Activated T-cell treated with anti-CD3 and anti-CD28 coated beads, Interleukin-2, amount 50 U/mL, for 72 hours (primary cell): ENCODE results near the gene SLA2. TPM values are rescaled to one million over a fixed set of nuclear protein-coding genes. Genes with fewer than 3 reads are reported as not detected.
A peak's percentile ranks its signal among the peaks of the same experiment; 100 is the strongest.

Source experiments
- ATAC-seq, 2 donors: fragments of 150-1000 bp; cut with Tn5 transposase; replicated peaks in 1 of 2; 2 replicates each; pipeline ENCODE4 v1.10.0; 2021; ENCODE audit warnings: moderate library complexity in 2 of 2, mild to moderate bottlenecking in 1 of 2
- DNase-seq, 2 donors: peaks; one replicate each; pipeline ENCODE4 v3.0.0; 2021 to 2022; ENCODE audit warnings: mixed read lengths in 1 of 2
- H3K27ac Mint-ChIP-seq: one replicate; pipeline ENCODE4 v1.8.0; 2022; ENCODE audit warnings: mild to moderate bottlenecking, moderate library complexity, mixed read lengths
- H3K27me3 Mint-ChIP-seq: one replicate; pipeline ENCODE4 v1.8.0; 2022; ENCODE audit warnings: low read depth, mixed read lengths
- H3K36me3 Mint-ChIP-seq, 2 donors: one replicate each; pipeline ENCODE4 v1.8.0; 2022; ENCODE audit warnings: mixed read lengths in 2 of 2, mild to moderate bottlenecking in 1 of 2; ENCODE audit not compliant: insufficient read depth in 2 of 2
- H3K4me1 Mint-ChIP-seq: one replicate; pipeline ENCODE4 v1.8.0; 2022; ENCODE audit warnings: low read depth, mixed read lengths
- H3K4me3 Mint-ChIP-seq, 2 donors: one replicate each; pipeline ENCODE4 v1.8.0; 2022; ENCODE audit warnings: mild to moderate bottlenecking in 2 of 2, mixed read lengths in 2 of 2, moderate library complexity in 2 of 2
- H3K9me3 Mint-ChIP-seq, 2 donors: one replicate each; pipeline ENCODE4 v1.8.0; 2022; ENCODE audit warnings: mixed read lengths in 2 of 2
- total RNA-seq, 2 donors: library from RNA; stranded (reverse); gene quantifications; one replicate each; pipeline ENCODE4 v1.2.3, GENCODE V29; 2022

SLA2 gene
- total RNA-seq, 2 donors from 2014 or later, result 44.9 to 56.6 TPM

DNA sequence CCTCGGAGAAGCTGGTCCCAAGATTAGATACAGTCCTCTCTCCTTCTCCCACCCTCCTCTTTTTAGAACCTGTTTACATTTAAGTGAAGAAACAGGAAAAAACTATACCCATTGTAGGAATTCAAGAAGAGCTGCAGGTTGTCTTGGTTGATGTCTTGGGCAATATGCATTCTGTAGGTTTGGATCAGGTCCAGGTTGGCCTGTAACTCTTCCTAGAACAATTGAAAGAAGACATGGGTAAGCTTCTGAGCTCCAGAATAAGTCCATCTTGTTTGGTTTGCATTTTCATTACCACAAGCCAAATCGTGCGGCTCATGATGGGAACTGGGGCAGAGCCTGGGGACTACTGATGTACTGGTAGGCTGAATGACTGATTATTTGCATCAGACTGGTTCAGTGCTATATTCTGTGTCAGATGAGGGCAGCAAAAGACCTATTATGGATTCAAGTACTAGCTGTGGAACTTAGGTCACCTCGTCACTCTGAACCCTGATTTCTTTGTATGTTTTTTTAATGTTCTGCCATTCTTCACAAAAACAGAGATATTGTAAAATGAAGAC is 20.3 kb upstream of the SLA2 start:
- DNase-seq (no peak), ATAC-seq (no peak)
- Mint-ChIP-seq H3K36me3 (no peaks in the 10 kb centered on the region), H3K4me1 (no peaks in the 10 kb centered on the region), H3K9me3 (no peaks in the 10 kb centered on the region), H3K4me3 (no peak overlapping the region), H3K27me3 (no peaks in the 10 kb centered on the region), H3K27ac (no peak overlapping the region)

DNA sequence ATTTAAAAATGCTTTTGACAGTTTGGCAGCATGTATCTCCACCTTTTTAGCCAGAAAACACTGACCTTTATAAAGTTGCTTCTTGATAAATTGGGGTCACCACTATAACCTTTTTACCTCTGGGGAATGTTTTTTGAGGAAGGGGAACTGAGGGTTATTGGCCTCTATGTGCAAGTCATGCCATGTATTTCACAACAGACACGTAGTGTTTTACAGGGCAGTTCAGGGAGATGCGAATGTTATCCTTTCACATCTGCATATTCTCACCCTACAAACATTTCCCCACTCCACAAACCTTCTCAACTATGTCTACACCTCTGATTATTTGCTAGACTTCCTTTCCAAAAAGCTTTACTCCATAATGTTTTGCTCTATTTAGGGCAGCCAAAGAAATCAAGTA is 17.0 kb upstream of the SLA2 start:
- ATAC-seq (no peak), DNase-seq (no peak)
- Mint-ChIP-seq H3K27ac (no peak overlapping the region), H3K4me3 (no peak overlapping the region), H3K36me3 (peaks cover 0 to 3% of the 10 kb centered on the region in 2 donors), H3K27me3 (no peaks in the 10 kb centered on the region), H3K9me3 (no peaks in the 10 kb centered on the region), H3K4me1 (peaks cover 11% of the 10 kb centered on the region)

DNA sequence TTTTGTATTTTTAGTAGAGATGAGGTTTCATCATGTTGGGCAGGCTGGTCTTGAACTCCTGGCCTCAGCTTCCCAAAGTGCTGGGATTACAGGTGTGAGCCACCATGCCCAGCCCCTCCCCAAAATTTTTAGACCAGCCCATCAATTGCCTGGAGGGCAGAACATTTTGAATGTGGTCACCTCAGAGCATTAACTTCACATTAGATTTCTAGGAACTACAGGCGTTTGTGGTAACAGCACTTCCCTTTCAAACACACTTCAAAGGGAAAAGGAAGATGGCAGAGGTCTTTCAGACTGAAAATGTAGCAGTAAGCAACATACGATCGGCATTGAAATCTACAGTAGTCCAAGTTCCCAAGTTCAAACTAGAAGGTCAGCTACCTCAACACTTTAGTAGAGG is 12.3 kb upstream of the SLA2 start:
- Mint-ChIP-seq H3K36me3 (peaks cover 0 to 4% of the 10 kb centered on the region in 2 donors), H3K9me3 (no peaks in the 10 kb centered on the region), H3K27me3 (no peaks in the 10 kb centered on the region), H3K4me1 (peaks cover 11% of the 10 kb centered on the region), H3K27ac (peak overlapping the region; percentile 34), H3K4me3 (peak overlapping the region; percentile 9 to 49)
- DNase-seq (no peak), ATAC-seq (no peak)

DNA sequence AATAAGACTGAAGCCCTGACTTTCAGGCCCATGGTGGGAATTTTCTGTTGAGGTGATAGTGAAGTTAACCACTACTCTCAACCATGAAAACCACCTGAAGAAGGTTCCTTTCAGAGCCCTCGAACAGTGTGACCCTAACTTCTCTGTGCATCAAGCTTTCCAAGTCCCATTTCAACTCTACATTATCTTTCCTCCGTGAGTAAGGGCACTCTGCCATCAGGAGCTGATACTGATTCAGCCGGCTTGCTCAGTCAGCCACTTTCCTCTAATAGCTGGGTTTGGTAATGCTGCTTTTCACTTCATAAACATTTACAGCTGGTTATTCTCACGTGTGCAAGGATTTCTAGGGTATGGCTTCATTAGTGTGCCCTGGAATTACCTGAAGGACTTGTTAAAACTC is 10.7 kb upstream of the SLA2 start:
- DNase-seq (no peak), ATAC-seq (no peak)
- no peak overlapping the region for H3K27ac Mint-ChIP-seq
- H3K27me3 Mint-ChIP-seq, result no peaks in the 10 kb centered on the region
- peaks cover 11% of the 10 kb centered on the region for H3K4me1 Mint-ChIP-seq
- H3K36me3 Mint-ChIP-seq, result peaks cover 2 to 4% of the 10 kb centered on the region in 2 donors
- no peak overlapping the region for H3K4me3 Mint-ChIP-seq
- no peaks in the 10 kb centered on the region for H3K9me3 Mint-ChIP-seq

DNA sequence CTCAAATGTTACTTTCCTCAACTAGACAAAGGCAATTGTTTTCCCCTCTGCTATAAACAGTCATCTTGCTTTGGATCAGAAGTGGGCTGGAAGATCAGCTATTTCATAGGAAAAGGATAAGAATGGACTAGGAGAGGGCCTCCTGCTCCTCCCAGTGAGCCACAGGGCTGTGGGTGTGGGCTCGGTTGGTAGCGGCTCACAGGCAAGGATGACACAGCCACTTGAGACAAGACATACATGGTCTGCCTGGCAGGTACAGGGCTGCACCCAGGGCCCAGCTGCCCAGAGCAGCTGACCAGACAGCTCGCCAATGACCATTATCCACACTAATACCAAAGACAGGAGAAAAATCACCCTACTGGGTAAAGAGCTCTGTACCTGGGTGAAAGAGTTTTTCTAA is 9.0 kb upstream of the SLA2 start:
- Mint-ChIP-seq H3K4me1 (peaks cover 11% of the 10 kb centered on the region), H3K27me3 (no peaks in the 10 kb centered on the region), H3K27ac (no peak overlapping the region), H3K9me3 (no peaks in the 10 kb centered on the region), H3K4me3 (no peak overlapping the region), H3K36me3 (peaks cover 2 to 3% of the 10 kb centered on the region in 2 donors)
- DNase-seq (no peak), ATAC-seq (no peak)

DNA sequence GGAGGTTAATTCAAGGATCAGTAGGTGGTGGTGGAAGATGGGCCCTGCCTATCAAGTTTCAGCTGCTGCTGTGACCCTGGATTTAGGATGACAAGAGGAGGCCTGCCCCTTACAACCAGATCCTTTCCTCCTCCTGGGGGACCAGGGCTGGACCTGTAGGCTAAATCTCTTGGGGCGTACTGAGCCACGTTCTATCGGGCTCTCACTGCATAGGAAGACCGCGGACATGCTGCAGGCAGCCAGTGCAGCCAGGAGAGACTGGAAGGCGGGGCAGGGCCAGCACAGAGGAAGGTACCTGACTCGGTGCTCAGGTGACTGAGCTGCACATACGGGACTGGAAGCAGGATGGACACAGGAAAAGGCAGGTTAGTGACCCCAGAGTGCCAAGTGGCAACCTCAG is 8.5 kb upstream of the SLA2 start:
- H3K4me3 Mint-ChIP-seq, result no peak overlapping the region
- no peak overlapping the region for H3K27ac Mint-ChIP-seq
- no peaks in the 10 kb centered on the region for H3K27me3 Mint-ChIP-seq
- ATAC-seq, result no peak
- H3K36me3 Mint-ChIP-seq, result peaks cover 2% of the 10 kb centered on the region in 2 donors
- H3K4me1 Mint-ChIP-seq, result peaks cover 11% of the 10 kb centered on the region
- no peak for DNase-seq
- no peaks in the 10 kb centered on the region for H3K9me3 Mint-ChIP-seq

DNA sequence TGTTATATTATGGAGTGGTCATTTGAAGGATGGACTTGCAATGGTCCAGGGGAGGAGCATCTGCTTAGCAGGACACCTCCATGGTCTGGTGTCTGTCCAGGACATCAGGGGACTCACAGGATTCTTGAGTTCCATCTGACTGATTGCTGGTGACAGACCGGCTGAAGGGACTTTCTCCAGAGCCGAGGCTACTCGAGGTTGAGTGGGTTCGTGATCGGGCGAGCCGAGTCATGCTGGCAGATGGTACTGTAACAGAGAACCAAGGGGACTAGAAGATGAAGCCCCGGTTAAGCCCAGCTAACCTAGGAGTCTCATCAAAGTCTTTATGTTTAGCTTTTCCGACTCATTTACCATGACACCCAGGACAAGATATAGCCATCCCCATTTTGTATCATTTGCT is 7.5 kb upstream of the SLA2 start:
- DNase-seq (no peak), ATAC-seq (no peak)
- no peaks in the 10 kb centered on the region for H3K9me3 Mint-ChIP-seq
- H3K36me3 Mint-ChIP-seq, result peaks cover 2% of the 10 kb centered on the region in 2 donors
- no peaks in the 10 kb centered on the region for H3K27me3 Mint-ChIP-seq
- H3K4me3 Mint-ChIP-seq, result no peak overlapping the region
- H3K27ac Mint-ChIP-seq, result no peak overlapping the region
- peaks cover 5% of the 10 kb centered on the region for H3K4me1 Mint-ChIP-seq

DNA sequence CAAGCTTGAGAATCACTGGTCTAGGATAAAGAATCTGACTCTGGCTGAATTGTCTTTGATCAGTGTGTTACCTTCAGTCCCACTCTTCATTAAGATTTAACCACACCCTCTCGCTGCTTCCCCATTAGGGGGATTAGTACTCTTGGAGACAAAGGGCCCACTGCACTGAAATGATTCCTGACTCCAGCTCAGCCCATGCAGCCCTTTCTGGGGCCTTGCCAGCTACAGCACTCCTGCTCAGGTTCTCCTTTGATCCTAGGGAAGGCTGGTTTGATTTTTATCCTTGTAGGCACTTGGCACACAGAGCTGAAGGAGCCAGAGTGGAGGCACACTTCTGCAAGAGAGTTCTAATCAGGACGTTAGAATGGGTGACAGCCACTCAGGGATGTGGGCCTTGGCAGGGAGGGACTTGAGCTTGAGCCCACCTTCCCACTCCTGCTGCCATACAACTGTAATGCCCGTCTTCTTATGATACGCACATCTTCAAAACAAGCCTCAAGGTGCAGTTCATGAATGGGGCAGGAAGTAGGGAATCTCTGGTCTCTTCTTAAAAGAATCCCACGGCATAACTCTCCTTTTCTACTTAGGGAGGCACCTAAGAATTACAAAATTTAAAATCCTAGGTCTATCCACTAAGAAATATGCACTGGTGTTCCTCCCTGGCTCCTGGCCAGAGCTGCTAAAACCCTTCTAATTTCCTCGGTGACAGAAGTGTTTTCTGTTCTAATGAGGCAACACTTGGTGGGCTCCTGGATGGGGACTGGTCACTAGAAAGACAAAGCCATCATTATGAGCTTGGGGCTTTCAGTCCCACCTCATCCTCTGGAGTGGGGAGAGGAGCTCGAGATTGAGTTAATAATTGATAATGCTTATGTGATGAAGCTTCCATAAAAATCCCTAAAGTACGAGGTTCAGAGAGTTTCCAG is 1.5 kb upstream of the SLA2 start:
- DNase-seq (no peak), ATAC-seq (no peak)
- peak overlapping the region; percentile 48 to 96 for H3K4me3 Mint-ChIP-seq
- H3K27me3 Mint-ChIP-seq, result no peaks in the 10 kb centered on the region
- no peaks in the 10 kb centered on the region for H3K9me3 Mint-ChIP-seq
- H3K36me3 Mint-ChIP-seq, result peaks cover 0 to 4% of the 10 kb centered on the region in 2 donors
- peak overlapping the region; percentile 100 for H3K27ac Mint-ChIP-seq
- peaks cover 40% of the 10 kb centered on the region for H3K4me1 Mint-ChIP-seq

DNA sequence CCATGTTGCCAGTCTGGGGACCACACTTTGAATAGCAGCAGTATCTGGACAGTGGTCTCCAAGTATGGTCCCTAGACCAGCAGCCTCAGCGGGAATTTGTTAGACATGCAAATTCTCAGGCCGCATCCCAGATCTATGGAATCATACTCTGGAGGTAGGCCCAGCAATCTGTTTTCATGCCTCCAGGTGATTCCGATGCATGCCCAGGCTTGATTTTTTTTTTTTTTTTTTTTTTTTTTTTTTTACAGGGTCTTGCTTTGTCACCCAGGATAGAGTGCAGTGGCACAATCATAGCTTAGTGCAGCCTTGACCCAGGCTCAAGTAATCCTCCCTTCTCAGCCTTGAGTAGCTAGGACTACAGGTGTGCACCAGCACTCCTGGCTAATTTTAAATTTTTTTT is 682 bp upstream of the SLA2 start:
- Mint-ChIP-seq H3K27me3 (no peaks in the 10 kb centered on the region), H3K27ac (peak overlapping the region; percentile 100), H3K4me1 (peaks cover 47% of the 10 kb centered on the region), H3K9me3 (no peaks in the 10 kb centered on the region), H3K4me3 (peak overlapping the region; percentile 96 to 100), H3K36me3 (peaks cover 0 to 4% of the 10 kb centered on the region in 2 donors)
- DNase-seq, result no peak
- no peak for ATAC-seq

DNA sequence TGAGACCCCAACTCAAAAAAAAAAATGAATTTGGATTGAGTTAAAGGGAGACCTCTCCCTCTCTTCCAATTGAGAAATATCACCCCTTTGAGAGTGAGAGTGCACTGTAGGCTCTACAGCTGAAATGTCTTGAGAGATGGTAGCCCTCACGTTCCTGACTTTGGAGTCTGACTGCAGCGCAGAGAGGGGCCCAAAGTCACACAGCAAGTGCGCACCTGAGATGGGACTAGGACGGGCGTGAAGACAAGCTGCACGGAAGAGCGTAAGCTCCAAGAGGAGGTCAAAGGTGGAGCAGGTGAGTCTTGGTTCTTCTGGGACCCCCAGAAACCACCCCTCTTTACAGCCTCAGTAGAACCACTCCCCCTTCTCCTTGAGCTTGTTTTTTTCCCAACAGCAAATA is 643 bp downstream of the SLA2 start:
- H3K4me3 Mint-ChIP-seq, result peak overlapping the region; percentile 96 to 100
- no peak for DNase-seq
- ATAC-seq, result no peak
- peaks cover 4 to 5% of the 10 kb centered on the region in 2 donors for H3K36me3 Mint-ChIP-seq
- H3K27ac Mint-ChIP-seq, result peak overlapping the region; percentile 100
- H3K4me1 Mint-ChIP-seq, result peaks cover 51% of the 10 kb centered on the region
- no peaks in the 10 kb centered on the region for H3K27me3 Mint-ChIP-seq
- no peaks in the 10 kb centered on the region for H3K9me3 Mint-ChIP-seq

DNA sequence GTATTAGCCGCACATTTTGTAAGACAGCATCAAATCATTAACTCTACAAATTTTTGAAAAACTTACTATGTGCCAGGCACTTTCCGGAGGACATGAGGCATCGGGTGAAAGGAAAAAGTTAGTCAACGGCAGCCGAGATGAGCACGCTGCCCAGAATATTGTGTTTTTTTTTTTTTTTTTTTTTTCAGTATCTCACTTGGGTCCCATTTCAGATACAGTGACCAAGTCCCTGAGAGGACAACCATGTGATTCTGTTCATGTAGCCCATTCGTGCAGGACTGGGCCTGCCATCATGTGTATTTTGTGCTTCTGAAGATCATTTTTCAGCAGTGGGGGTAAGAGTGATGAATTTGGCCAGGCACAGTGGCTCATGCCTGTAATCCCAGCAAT is 1.3 kb downstream of the SLA2 start:
- Mint-ChIP-seq H3K36me3 (peaks cover 4 to 5% of the 10 kb centered on the region in 2 donors), H3K9me3 (no peaks in the 10 kb centered on the region), H3K27me3 (no peaks in the 10 kb centered on the region), H3K4me3 (peak overlapping the region; percentile 96 to 100), H3K27ac (peak overlapping the region; percentile 100), H3K4me1 (peaks cover 51% of the 10 kb centered on the region)
- ATAC-seq (peak; percentile 71 to 73), DNase-seq (peak; percentile 65 to 66)

DNA sequence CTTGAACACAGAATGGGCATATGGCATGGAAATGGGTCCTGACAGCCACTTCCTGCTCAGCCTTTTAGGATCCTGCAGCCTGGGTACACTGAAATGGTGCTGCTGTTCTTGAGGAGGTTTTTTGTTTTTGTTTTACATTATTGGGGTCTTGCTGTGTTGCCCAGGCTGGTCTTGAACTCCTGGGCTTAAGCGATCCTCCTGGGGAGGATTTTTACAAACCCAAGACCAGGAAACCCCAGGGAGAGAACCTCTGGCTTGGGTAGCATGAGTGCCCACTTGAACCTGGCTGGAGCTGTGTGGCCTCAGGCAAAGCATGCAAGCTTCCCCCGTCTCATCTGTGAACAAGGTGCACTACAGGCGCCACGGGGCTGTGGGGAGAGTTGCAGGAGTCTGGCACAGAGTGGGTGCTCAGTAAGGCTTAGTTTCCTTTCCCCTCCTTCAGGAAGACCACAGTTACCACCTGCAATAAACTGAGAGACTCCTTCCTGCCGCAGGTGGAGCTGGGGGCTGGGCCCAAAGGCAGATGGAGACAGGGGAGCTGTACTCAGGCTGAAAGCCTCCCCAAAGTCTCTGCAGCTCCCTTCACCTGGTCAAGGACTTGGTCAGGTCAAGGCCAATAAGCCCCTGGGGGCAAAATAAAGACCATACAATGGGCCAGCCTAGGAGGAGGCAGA is 1.8 kb downstream of the SLA2 start:
- peaks cover 51% of the 10 kb centered on the region for H3K4me1 Mint-ChIP-seq
- peak overlapping the region; percentile 100 for H3K27ac Mint-ChIP-seq
- ATAC-seq (peak; percentile 74 to 81), DNase-seq (peak; percentile 64 to 65)
- no peaks in the 10 kb centered on the region for H3K9me3 Mint-ChIP-seq
- no peaks in the 10 kb centered on the region for H3K27me3 Mint-ChIP-seq
- H3K4me3 Mint-ChIP-seq, result peak overlapping the region; percentile 96 to 100
- H3K36me3 Mint-ChIP-seq, result peaks cover 4 to 5% of the 10 kb centered on the region in 2 donors

DNA sequence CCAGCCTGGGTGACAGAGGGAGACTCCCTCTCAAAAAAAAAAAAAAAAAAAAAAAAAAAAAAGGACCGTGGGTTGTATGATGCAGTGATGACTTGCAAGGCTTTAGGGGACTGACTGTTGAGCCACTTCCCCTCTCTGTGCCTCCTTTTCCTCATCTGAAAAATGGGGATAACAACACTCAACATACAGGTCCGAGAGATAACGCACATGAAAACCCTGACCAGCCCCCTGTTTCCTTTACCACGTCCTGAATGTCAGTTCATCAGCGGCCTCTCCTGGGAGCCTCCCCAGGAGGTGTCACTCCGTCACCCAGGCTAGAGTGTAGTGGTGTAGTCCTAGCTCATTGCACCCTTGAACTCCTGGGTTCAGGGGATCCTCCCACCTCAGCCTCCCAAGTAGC is 3.9 kb downstream of the SLA2 start:
- H3K36me3 Mint-ChIP-seq, result peaks cover 5 to 14% of the 10 kb centered on the region in 2 donors
- DNase-seq (no peak), ATAC-seq (peak in 1 of 2 donors; percentile 16)
- peaks cover 53% of the 10 kb centered on the region for H3K4me1 Mint-ChIP-seq
- H3K27ac Mint-ChIP-seq, result peak overlapping the region; percentile 93
- peak overlapping the region; percentile 96 to 100 for H3K4me3 Mint-ChIP-seq
- H3K9me3 Mint-ChIP-seq, result no peaks in the 10 kb centered on the region
- H3K27me3 Mint-ChIP-seq, result no peaks in the 10 kb centered on the region
